Panc1 (cell line): ENCODE measurements around the gene EPX. TPM values are rescaled to one million over a fixed set of nuclear protein-coding genes. Genes with fewer than 3 reads are reported as not detected.
A peak's percentile ranks its signal among the peaks of the same experiment; 100 is the strongest.

ENCODE experiments used
- ATAC-seq: fragments of 200-7000 bp; cut with Tn5 transposase; 2 replicates; pipeline ENCODE4 v1.9.1; 2020; ENCODE audit warnings: mild to moderate bottlenecking, moderate library complexity
- BruUV-seq: library from RNA; stranded (reverse); fragments of 400-500 nt; replicated peaks from 2 replicates; lab custom pipeline; 2021; lab: Mats Ljungman, UMichigan
- CTCF ChIA-PET: fragments of 300-600 bp; sonication (Branson Sonifier 250); formaldehyde crosslinking; loops from one replicate; lab custom pipeline; 2022; ENCODE audit warnings: antibody characterized with exemption; lab: Charles Lee
- POLR2A ChIA-PET: fragments of 300-600 bp; sonication (Branson Sonifier 250); formaldehyde crosslinking; loops from one replicate; lab custom pipeline; 2022; ENCODE audit warnings: antibody characterized with exemption; lab: Charles Lee
- DNase-seq: peaks from one replicate; pipeline ENCODE4 v3.0.0-alpha.2; 2010; ENCODE audit warnings: low read depth, low spot score
- H3K27ac ChIP-seq: 2 replicates; pipeline ENCODE4 v1.5.1; 2011; ENCODE audit warnings: mild to moderate bottlenecking, low read length, inconsistent platforms
- H3K27me3 ChIP-seq: fragments of 200-500 bp; sonication (Bioruptor generic); 2 replicates; pipeline ENCODE4 v1.6.0; 2014; ENCODE audit warnings: low read length, inconsistent platforms; ENCODE audit not compliant: control insufficient read depth, insufficient read depth
- H3K36me3 ChIP-seq: fragments of 200-500 bp; sonication (Bioruptor generic); 2 replicates; pipeline ENCODE4 v1.5.1; 2014; ENCODE audit warnings: inconsistent platforms, mild to moderate bottlenecking, low read length, moderate library complexity; ENCODE audit not compliant: control insufficient read depth, insufficient read depth
- H3K4me1 ChIP-seq: 2 replicates; pipeline ENCODE4 v1.5.1; 2011; ENCODE audit warnings: inconsistent platforms, mild to moderate bottlenecking, low read length, moderate library complexity; ENCODE audit not compliant: control insufficient read depth, insufficient read depth
- H3K4me3 ChIP-seq, 2 experiments: 2 replicates each; pipeline ENCODE4 v1.5.1; 2011 to 2012; ENCODE audit warnings: low read depth in 2 of 2, low read length in 2 of 2, mild to moderate bottlenecking in 2 of 2, inconsistent platforms in 1 of 2, moderate library complexity in 1 of 2
- H3K9me3 ChIP-seq: fragments of 200-500 bp; sonication (Bioruptor generic); 2 replicates; pipeline ENCODE4 v1.5.1; 2014; ENCODE audit warnings: low read depth, mild to moderate bottlenecking, inconsistent platforms, low read length, moderate library complexity; ENCODE audit not compliant: control insufficient read depth, insufficient read depth
- POLR2AphosphoS5 ChIP-seq: IDR thresholded peaks from 2 replicates; pipeline ENCODE4 v1.6.1; 2012; ENCODE audit warnings: mild to moderate bottlenecking, low read depth, low read length, moderate library complexity
- REST ChIP-seq, 2 experiments: IDR thresholded peaks; 2 replicates each; pipeline ENCODE4 v1.6.1; 2011 to 2012; ENCODE audit warnings: low read depth in 2 of 2, control low read depth in 1 of 2, low read length in 1 of 2, mild to moderate bottlenecking in 1 of 2, moderate library complexity in 1 of 2; ENCODE audit not compliant: insufficient read depth in 1 of 2
- SIN3A ChIP-seq: IDR thresholded peaks from 2 replicates; pipeline ENCODE4 v1.6.1; 2012; ENCODE audit warnings: low read depth, mild to moderate bottlenecking, low read length, moderate library complexity, borderline replicate concordance; ENCODE audit not compliant: insufficient read depth
- TCF7L2 ChIP-seq: IDR thresholded peaks from 2 replicates; pipeline ENCODE4 v1.6.1; 2011; ENCODE audit warnings: mild to moderate bottlenecking, low read depth, low read length, inconsistent platforms
- in situ Hi-C: cut with HindIII; loops from 2 replicates; pipeline ENCODE4 v1.10.0; 2016; ENCODE audit warnings: low sequenced_read_pairs, low pct_unique_long_range_greater_than_20kb
- intact Hi-C: fragments of 100-400 bp; cut with micrococcal nuclease; formaldehyde crosslinking; loops from one replicate; pipeline ENCODE4 v1.10.0; 2022; ENCODE audit not compliant: unreplicated experiment
- total RNA-seq: library from RNA; stranded (reverse); gene quantifications from one replicate; pipeline ENCODE4 v1.2.1, GENCODE V29; 2021; ENCODE audit not compliant: unreplicated experiment
- TF ChIP-seq, protein P1 (sequence below): fragments of 450-650 bp; IDR thresholded peaks from 2 replicates; pipeline ENCODE4 v1.5.1; 2017; ENCODE audit warnings: mild to moderate bottlenecking

Gene EPX
- total RNA-seq, 1 experiment from 2014 or later = not detected

DNA sequence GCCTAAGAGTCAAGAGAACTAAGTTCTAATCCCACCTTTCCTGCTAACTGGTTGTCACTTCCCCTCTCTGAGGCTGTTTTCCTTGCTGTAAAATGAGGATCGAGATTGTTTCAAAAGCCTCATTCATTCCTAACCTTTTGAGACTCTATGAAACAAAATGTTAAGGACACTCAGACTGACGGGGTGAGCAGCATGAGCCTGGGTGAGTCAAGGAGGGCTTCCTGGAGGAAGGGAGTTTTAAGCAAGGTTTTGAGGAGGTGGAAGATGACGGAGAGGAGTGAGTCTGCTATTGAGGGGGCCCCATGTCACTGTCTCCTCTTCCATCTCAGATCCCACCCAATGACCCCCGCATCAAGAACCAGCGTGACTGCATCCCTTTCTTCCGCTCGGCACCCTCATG is 4.1 kb downstream of the EPX start:
- Histone ChIP-seq H3K9me3 (no peaks in the 10 kb centered on the region), H3K27me3 (no peaks in the 10 kb centered on the region), H3K27ac (no peak overlapping the region), H3K36me3 (no peaks in the 10 kb centered on the region), H3K4me1 (no peaks in the 10 kb centered on the region), H3K4me3 (no peak overlapping the region)
- intact Hi-C loops = no loop called here
- ATAC-seq (no peak), DNase-seq (no peak)
- in situ Hi-C loops = no loop called here
- BruUV-seq = no TSS peak
- no peak for TF ChIP-seq TCF7L2
- no peak for TF ChIP-seq SIN3A
- TF ChIP-seq POLR2AphosphoS5 = no peak
- no peak for TF ChIP-seq REST (IDR thresholded peaks at IDR 0.05; ENCODE audit: insufficient read depth in 1 of 2, low read depth in 2 of 2, low read length in 1 of 2)
- TF ChIP-seq, protein P1, sequence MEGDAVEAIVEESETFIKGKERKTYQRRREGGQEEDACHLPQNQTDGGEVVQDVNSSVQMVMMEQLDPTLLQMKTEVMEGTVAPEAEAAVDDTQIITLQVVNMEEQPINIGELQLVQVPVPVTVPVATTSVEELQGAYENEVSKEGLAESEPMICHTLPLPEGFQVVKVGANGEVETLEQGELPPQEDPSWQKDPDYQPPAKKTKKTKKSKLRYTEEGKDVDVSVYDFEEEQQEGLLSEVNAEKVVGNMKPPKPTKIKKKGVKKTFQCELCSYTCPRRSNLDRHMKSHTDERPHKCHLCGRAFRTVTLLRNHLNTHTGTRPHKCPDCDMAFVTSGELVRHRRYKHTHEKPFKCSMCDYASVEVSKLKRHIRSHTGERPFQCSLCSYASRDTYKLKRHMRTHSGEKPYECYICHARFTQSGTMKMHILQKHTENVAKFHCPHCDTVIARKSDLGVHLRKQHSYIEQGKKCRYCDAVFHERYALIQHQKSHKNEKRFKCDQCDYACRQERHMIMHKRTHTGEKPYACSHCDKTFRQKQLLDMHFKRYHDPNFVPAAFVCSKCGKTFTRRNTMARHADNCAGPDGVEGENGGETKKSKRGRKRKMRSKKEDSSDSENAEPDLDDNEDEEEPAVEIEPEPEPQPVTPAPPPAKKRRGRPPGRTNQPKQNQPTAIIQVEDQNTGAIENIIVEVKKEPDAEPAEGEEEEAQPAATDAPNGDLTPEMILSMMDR = no peak
- CTCF ChIA-PET = no interaction called here
- POLR2A ChIA-PET = no interaction called here

GRCh38 chr17:58200024-58200633 is 7.6 kb downstream of the EPX start:
- Histone ChIP-seq H3K36me3 (no peaks in the 10 kb centered on the region), H3K27ac (no peak overlapping the region), H3K27me3 (no peaks in the 10 kb centered on the region), H3K9me3 (no peaks in the 10 kb centered on the region), H3K4me3 (no peak overlapping the region), H3K4me1 (no peaks in the 10 kb centered on the region)
- POLR2A ChIA-PET = no interaction called here
- ATAC-seq (peak; percentile 86), DNase-seq (no peak)
- no TSS peak for BruUV-seq
- TF ChIP-seq REST (IDR thresholded peaks at IDR 0.05; ENCODE audit: insufficient read depth in 1 of 2, low read depth in 2 of 2, low read length in 1 of 2) = no peak
- TF ChIP-seq, protein P1 = peak; percentile 60
- intact Hi-C loops (no loop called here), in situ Hi-C loops (no loop called here)
- CTCF ChIA-PET = interaction anchor here (0.6 to 1.4 kb wide), 2 partner anchors 50 to 356 kb away, joined by 3 read pairs; no protein-coding TSS in a partner anchor
